HG02943 (cell line): ENCODE results near the gene CLDND2.

Source experiments
- ATAC-seq: cut with Tn5 transposase; IDR thresholded peaks from one replicate; pipeline ENCODE4 v1.9.1; 2021; ENCODE audit warnings: mild to moderate bottlenecking, low read depth, moderate library complexity; ENCODE audit not compliant: unreplicated experiment

CLDND2 gene

DNA sequence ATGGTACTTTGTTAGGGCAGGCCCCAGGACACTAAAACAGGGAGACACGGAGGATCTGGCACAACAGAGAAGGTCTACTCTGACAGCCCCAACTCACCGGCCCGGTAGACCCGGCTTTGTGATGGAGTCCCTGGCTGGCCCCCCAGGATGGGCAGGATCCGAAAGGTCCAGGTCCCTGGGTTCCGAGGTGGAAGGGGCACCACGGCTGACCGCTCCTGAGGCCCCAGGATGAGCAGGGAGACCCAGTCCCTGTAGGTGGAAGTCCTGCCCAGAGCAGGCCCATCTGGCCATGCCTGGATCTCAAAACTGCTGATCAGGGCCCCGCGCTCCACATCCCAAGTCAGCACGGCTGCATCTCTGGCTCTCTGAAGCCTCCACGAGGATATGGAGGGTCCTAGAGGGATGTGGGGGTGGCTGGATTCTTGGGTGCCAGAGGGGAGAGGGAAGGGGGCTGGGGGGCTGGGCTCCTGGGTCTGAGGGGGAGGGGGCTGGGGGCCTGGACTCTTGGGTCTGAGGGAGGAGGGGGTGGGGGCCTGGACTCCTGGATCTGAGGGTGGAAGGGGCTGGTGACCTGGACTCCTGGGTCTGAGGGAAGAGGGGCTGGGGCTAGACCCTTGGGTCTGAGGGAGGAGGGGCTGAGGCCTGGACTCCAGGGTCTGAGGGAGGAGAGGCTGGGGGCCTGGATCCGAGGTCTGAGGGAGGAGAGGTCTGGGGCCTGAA lies 31.5 kb downstream of the CLDND2 start:
- ATAC-seq, result no peak

DNA sequence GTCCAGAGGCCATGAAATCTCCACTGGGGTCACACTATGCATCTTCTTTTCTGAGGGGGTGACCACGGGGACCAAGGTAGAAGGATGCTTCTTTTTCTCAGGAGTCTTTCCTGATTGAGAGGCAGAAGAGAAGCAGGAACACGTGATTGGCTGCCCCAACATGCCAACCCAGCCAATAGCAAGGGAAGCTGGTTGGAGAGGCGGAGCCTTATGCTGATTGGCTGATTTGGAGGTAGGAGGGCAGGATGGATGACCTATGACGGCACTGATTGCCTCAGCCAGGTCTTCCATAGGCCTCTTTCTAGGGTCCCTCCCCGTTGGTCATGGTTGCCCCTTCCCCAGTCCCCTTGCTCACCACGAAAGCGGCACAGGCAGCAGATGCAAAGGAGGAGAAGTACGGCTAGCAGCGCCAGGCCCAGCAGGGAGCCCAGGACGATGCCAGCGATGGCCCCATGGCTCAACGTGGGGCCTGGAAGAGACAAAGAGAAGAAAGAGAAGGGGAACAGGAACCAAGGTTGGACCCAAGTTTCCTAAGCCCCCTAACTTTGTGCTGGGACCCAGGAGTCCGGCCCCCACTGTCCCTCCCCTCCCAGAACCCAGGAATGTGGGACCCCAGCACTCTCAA lies 34.9 kb downstream of the CLDND2 start:
- ATAC-seq, result no peak

DNA sequence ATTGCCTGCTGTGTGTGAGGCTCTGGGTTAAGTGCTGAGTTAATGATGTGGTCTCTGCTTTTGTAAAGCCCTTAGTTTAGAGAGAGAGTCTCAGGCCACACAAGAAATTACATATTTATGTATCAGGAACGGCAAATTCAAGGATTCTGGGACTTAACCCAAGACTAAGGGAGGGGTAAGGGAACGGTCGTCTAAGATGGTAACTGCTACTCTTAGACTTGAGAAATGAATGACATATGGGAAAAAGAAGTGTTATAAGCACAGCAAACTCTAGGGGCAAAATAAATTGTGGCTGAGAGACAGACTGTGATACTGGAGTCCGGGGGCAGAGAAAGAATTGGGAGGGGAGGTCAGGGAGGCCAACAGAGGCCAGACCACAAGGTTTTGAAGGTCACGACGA lies 37.1 kb downstream of the CLDND2 start:
- ATAC-seq, result no peak

DNA sequence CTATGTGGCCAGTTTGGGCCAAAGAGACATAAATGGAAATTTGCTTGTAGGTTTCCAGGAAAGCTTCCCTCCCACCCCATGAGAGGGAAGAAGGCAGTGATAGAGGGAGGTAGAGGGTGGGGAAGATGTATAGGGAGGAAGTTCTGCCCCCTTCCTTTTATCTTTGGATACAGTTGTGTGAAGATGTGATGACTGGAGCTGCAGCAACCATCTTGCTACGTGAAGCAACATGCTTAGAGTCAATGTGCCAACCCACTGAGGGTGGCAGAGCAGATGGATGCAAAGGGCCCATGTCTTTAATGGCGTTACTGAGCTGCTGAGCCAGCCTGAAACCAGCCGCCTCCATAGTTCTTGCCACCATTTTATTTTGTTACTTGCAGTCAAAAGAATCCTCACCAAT lies 37.6 kb downstream of the CLDND2 start:
- no peak for ATAC-seq

DNA sequence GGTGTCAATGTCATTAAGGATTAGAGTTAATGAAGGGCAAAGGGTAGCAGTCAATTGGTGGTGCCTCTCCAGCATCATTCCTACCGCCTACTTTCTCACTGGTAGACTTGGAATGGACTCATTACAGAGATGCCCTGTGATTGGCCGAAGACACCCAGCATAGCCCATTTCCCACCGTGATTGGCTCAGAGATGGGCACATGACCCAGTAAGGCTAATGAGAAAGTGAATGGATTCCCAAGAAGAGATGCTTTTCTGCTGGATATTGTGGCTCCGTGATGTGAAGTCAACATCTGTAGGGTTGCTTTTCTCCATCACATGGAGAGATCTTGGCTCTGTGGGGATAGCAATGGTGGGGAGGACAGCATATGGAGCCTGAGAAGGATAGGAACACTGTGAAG lies 38.4 kb downstream of the CLDND2 start:
- no peak for ATAC-seq

DNA sequence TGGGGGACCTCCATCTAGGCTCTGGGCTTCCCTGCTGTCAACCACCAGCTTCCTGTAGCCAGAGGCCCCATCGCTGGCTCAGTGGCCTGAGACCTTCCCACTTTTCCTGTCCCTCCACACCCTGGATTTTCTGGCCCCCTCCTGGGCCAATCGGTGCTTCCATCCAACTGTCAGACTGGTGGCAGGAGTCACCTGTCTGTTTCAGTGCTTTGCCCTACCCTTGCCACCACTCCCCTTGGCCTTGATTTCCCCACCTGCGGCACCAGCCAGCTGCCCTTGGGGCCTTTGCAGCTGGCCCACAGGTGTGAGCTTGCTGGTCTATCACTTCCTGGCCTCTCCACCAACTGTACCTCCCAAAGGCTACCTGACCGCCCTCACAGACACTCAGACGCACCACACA lies 39.4 kb downstream of the CLDND2 start:
- ATAC-seq, result no peak

DNA sequence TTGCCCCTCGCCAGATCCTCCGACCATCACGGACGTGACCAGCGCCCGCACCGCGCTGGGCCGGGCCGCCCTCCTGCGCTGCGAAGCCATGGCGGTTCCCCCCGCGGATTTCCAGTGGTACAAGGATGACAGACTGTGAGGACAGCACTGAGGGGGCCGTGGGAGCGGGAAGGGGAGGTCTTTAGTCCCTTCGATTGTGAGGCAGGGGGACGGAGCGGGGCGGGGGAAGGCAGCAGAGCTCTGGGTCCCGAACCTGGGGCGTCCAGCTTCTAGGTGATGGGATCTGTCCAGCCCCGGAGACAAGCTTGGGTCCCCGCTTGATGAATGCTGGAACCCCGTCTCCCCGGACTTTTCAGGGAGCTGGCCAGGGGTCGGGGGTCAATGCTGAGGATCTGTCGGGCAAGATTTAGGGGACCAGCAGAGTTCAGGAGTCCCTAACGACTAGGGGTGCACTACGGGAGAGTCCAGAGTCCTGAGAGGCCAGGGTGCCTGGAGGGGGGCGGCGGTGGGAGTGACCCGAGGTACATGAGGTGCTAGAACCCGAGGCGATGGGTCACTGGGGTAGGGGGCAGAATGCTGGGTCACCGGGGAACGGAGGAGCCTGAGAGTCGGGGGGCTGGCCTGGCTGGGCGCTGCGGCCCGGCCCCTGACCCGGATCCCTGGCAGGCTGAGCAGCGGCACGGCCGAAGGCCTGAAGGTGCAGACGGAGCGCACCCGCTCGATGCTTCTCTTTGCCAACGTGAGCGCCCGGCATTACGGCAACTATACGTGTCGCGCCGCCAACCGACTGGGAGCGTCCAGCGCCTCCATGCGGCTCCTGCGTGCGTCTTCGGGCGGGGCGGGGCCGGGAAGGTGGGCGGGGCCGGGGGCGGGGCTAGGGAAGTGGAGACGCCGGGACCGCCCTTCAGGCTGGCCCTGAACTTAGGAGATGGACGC lies 41.5 kb downstream of the CLDND2 start:
- ATAC-seq, result no peak

DNA sequence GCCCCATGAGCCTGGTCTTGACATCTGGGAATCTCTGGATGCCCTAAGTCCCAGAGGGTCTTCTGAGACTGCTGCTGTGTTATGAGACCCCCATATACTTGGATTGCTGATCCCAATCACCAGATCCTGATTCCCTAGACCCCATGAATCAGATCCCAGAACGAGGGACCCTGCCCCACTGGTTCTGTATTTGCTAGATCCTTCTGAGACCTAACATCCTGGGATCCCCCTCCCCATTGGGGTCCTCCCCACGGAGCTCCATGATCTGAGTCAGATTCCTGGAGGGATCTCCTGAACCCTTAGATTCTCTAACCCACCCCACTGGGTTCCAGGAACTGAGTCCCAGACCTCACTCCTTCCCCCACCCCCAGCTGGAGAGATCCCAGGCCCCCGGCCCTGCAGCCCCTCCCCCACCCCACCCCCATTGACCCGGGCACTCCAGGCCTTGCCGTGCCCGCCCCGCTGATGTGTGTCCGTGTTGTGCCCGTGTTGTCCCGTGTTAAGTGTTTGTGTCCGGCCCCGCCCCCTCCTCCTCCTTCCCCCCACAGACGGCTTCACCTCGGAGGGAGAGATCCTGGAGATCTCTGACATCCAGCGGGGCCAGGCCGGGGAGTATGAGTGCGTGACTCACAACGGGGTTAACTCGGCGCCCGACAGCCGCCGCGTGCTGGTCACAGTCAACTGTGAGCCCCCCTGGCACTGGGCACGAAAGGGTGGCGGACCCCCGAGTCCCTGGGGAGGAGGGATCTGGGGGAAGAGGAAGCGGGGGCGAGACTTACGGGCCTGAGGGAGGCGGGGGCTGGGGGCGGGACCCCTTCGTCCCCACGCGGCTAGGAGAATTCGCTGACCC lies 42.4 kb downstream of the CLDND2 start:
- no peak for ATAC-seq

DNA sequence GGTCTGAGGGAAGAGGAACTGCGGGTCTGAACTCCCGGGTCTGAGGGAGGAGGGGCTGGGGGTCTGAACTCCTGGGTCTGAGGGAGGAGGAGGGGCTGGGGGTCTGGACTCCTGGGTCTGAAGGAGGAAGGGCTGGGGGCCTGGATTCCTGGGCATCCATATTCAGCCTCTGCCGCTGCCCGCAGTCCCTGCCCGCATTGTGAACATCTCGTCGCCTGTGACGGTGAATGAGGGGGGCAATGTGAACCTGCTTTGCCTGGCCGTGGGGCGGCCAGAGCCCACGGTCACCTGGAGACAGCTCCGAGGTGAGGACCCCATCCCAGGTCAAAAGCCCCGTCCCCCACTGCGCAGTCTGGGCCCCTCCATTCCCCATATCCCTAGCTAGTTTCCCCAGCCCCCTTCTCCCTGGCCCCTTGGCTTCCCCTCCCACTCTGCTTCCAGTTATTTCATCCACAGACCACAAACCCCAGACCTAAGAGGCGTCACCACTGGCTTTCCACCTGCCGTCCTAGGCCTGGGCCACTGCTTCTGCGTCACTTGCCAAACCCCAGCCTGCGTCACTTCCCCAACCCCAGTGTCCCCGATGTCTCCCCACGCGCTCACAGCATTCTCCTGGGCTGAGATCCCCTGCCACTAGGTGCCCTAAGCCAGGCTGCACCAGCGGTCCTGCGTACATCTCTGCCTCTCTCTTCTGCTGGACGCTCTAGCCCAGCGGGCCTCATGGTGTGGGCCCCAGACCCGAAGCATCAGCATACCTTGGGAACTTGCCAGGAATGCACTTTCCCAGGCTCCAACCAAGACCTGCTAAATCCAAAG lies 43.4 kb downstream of the CLDND2 start:
- ATAC-seq, result no peak

DNA sequence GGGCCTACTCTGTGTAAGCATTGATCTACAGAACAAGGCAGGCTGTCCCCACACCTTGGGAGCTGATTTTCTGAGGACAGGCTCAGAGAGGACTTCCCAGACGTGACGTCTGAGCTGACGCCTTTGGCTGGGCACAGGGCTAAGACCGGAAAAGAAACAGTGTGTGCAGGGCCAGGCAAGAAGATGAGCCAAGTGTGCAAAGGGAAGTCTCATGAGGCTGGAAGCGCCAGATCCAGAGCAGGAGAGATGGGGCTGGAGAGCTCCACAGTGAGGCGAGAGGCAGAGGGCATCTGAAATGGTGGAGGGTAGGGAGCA lies 44.7 kb downstream of the CLDND2 start:
- no peak for ATAC-seq

DNA sequence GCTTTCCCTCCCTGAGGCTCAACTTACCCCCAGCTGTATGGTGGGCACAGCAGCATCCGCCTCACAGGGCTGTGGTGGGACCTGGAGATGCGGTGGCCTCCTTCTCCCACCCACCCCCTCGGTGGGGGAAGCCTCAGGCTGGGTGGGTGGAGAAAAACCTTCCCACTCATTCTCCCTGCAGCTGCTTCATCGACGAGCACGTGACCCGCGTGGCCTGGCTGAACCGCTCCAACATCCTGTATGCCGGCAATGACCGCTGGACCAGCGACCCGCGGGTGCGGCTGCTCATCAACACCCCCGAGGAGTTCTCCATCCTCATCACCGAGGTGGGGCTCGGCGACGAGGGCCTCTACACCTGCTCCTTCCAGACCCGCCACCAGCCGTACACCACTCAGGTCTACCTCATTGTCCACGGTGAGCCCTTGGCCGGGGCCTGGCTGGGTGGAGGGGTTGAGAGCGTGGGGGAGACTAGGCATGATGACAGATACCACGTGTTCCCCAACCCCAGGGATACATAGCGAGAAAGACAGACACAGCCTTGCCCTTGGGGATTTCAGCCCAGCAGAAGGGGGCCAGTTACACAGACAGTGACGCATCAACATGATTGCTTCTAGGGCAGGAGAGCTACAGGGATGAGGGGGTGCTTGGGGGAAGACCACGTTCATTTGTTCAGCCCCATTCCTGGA lies 45.2 kb downstream of the CLDND2 start:
- ATAC-seq, result no peak

DNA sequence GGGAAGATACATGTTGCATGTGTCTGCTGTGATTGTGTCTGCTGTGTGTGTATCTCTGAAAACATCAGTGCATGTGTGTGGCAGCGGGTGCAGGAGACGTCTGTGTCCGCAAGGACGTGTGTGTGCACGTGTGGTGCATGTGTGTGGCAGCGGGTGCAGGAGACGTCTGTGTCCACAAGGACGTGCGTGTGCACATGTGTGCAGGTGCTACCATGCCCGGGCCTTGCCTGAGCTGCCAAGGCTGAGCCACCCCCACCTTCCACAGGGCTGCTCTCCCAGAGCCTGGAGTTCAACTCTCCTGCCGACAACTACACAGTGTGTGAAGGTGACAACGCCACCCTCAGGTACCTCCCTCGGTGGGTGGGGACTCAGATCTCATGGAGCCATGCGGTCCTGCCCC lies 47.0 kb downstream of the CLDND2 start:
- no peak for ATAC-seq

DNA sequence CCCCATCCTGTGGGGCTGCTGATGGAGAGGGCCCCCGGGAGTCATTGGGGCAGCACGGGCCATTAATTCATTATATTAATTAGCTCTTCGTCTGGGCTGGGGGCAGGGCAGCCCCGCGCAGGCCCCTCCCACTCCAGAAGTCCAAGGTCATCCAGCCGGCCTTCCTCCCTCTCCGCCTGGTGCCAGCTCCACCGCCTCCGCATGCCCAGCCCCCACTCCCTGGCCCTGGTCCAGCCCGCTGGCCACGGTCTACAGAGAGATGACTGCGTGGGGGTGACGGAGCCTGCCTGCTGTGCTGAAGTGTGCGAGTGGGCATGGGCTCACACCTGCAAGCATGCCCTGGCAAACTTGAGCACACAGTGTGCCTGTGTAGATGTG lies 48.5 kb downstream of the CLDND2 start:
- no peak for ATAC-seq

DNA sequence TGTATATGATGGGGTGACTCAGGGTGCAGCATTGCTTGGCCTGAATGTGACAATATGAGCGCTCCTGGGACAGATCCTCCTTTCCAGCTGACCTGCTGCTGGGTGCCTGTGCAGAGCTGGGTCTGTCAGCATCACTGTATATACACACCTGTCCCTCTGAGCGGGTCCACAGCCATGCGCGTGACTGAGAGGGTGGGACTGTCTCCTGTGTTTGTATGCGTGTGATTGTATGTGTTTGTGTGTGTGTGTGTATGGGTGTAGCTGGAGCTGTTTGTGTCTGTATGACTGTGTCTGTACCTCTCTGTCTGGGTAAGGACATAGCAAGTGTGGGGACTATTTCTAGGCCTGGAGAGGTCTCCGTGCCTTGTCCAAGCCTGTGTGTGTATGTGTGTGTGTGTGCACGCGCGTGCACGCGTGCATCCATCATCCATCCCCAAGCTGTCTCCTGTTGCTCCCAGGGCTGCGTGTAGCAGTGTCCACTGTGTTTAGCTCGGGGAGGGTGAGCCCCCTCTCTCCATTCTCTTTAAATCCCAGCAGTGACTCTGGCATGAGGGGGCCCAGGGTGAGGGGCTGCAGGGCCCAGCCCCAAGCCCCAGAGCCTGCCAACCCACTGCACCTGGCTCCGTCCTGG lies 49.0 kb downstream of the CLDND2 start:
- no peak for ATAC-seq

DNA sequence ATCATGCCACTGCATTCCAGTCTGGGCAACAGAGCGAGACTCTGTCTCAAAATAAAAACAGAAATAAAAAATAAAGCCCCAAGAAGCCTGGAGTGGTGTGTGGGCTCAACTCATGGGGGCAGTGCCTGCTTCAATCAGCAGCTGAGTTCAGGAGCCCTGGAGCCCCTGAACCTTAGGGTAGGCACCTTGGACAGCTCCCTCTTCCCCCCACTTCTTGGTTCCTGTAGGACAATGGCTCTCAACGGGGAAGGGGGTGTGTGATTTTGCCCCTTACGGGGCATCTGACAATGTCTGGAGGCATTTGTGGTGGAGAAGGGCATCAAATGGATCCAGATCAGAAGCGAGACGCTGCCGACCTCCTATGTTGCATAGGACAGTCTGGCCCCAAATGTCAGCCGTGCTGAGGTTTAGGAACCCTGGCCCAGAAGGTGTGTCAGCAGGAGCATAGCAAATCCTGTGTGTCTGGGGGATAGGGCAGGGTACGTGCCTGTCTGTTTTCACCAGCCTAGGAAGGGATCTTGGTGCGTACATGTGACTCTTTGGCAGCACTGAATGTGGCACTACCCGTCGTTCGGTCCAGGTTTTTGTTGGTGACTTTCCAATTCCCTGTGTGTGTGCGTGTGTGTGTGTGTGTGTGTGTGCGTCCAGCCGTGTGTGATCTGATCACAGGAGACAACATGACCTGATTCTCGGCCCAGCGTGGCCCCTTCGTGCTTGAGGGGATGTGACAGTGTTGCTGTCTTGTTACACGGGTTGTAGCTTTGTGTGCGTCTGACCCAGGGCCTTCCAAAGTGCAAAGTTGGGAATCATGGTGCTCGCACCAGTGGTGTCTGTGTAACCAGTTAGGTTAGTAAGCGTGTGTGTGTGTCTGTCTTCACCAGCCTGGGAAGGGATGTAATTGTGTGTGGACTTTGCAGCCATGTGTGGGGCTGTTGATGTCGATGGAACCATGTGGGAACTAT lies 49.8 kb downstream of the CLDND2 start:
- ATAC-seq, result no peak

DNA sequence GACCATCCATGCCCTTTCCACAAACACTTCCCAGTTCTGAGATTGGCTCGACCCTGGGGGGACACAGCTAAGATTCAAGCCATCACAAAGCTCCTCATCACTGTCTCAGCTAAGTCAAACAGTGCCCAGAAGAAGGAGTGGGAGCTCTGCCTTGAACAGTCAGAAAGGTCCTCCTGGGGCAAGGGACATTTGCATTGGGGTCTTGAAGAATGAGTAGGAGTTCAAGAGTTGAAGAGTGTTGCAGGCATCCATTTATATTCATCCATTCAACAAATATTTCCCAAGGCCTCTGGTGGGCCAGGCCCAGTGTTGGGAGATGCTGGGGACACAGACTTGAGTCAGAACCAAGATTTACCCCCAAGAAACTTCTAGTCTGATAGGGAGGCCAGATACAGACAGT lies 50.8 kb downstream of the CLDND2 start:
- ATAC-seq, result no peak

DNA sequence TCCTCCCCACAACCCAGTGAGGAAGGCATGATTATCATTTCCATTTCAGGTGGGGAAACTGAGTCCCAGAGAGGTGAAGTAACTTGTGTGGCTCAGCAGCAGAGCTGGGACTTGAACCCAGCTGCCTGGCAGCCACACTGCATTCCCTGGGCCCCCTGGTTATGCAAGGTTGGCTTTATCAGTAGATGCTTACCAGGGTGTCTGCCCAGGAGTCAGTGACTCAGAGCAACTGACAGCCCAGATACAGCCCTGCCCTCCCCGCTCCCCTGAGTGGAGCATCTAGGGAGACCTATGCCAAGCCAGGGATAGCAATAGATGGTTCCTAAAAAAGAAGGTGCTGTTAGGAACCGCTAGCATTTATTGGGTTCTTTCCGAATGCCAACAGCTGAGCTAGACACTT lies 51.4 kb downstream of the CLDND2 start:
- no peak for ATAC-seq
